Measurements from ENCODE around the gene SDR42E1.

Gene SDR42E1

GRCh38 chr16:82041542-82041941, 30.3 kb upstream of the SDR42E1 start:
- in situ Hi-C loops (cut with MboI; ENCODE audit: low pct_unique_long_range_greater_than_20kb, low sequenced_read_pairs, unreplicated experiment) = no loop called here
- no peak for DNase-seq (ENCODE audit: low spot score)
- TF ChIP-seq, protein P1, sequence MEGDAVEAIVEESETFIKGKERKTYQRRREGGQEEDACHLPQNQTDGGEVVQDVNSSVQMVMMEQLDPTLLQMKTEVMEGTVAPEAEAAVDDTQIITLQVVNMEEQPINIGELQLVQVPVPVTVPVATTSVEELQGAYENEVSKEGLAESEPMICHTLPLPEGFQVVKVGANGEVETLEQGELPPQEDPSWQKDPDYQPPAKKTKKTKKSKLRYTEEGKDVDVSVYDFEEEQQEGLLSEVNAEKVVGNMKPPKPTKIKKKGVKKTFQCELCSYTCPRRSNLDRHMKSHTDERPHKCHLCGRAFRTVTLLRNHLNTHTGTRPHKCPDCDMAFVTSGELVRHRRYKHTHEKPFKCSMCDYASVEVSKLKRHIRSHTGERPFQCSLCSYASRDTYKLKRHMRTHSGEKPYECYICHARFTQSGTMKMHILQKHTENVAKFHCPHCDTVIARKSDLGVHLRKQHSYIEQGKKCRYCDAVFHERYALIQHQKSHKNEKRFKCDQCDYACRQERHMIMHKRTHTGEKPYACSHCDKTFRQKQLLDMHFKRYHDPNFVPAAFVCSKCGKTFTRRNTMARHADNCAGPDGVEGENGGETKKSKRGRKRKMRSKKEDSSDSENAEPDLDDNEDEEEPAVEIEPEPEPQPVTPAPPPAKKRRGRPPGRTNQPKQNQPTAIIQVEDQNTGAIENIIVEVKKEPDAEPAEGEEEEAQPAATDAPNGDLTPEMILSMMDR (IDR thresholded peaks at IDR 0.05; ENCODE audit: extremely low read depth, insufficient read depth, missing control alignments) = no peak

GRCh38 chr16:82040296-82040695, 29.0 kb upstream of the SDR42E1 start:
- DNase-seq (ENCODE audit: low spot score) = no peak
- TF ChIP-seq, protein P1 (IDR thresholded peaks at IDR 0.05; ENCODE audit: extremely low read depth, insufficient read depth, missing control alignments) = no peak
- in situ Hi-C loops (cut with MboI; ENCODE audit: low pct_unique_long_range_greater_than_20kb, low sequenced_read_pairs, unreplicated experiment) = no loop called here

DNA sequence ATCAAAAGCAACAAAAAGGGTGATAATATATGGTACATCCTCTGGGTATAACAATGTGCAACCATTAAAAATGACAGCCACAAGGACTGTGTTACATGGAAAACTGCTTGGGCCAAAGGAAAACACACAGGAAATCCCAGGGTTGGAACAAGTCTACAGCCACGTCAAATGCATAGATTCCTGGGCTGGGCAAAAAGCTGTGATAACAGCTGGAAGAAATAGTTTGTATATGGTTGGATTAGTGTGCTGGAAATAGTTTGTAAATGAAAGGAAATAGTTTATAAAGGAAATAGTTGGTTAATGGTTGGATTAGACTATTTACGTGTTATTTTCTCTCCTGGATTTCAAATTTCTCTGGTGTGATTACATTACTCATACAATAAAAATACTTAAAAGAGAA, 26.4 kb upstream of the SDR42E1 start:
- DNase-seq (ENCODE audit: low spot score) = no peak
- TF ChIP-seq, protein P1 (IDR thresholded peaks at IDR 0.05; ENCODE audit: extremely low read depth, insufficient read depth, missing control alignments) = no peak
- in situ Hi-C loops (cut with MboI; ENCODE audit: low pct_unique_long_range_greater_than_20kb, low sequenced_read_pairs, unreplicated experiment) = no loop called here

- no peak for DNase-seq (ENCODE audit: low spot score)
- in situ Hi-C loops (cut with MboI; ENCODE audit: low pct_unique_long_range_greater_than_20kb, low sequenced_read_pairs, unreplicated experiment) = no loop called here
- TF ChIP-seq, protein P1 (IDR thresholded peaks at IDR 0.05; ENCODE audit: extremely low read depth, insufficient read depth, missing control alignments) = no peak
These were observed 26.0 kb upstream of the SDR42E1 start for GRCh38 chr16:82037251-82037650.

- DNase-seq (ENCODE audit: low spot score) = no peak
- in situ Hi-C loops (cut with MboI; ENCODE audit: low pct_unique_long_range_greater_than_20kb, low sequenced_read_pairs, unreplicated experiment) = no loop called here
- TF ChIP-seq, protein P1 (IDR thresholded peaks at IDR 0.05; ENCODE audit: extremely low read depth, insufficient read depth, missing control alignments) = no peak
These were observed 23.8 kb upstream of the SDR42E1 start, which contains the start of gene HSD17B2 for GRCh38 chr16:82034981-82035612. Gene HSD17B2 (plus strand): TSS chr16:82035253. CDS start chr16:82035425, 172 bp downstream.

GRCh38 chr16:82033683-82034300, 22.5 kb upstream of the SDR42E1 start:
- in situ Hi-C loops (cut with MboI; ENCODE audit: low pct_unique_long_range_greater_than_20kb, low sequenced_read_pairs, unreplicated experiment) = no loop called here
- TF ChIP-seq, protein P1 (IDR thresholded peaks at IDR 0.05; ENCODE audit: extremely low read depth, insufficient read depth, missing control alignments) = no peak
- no peak for DNase-seq (ENCODE audit: low spot score)

All from GM13977 (cell line).